Measurements from ENCODE around the gene CAPZB.

CAPZB gene

DNA sequence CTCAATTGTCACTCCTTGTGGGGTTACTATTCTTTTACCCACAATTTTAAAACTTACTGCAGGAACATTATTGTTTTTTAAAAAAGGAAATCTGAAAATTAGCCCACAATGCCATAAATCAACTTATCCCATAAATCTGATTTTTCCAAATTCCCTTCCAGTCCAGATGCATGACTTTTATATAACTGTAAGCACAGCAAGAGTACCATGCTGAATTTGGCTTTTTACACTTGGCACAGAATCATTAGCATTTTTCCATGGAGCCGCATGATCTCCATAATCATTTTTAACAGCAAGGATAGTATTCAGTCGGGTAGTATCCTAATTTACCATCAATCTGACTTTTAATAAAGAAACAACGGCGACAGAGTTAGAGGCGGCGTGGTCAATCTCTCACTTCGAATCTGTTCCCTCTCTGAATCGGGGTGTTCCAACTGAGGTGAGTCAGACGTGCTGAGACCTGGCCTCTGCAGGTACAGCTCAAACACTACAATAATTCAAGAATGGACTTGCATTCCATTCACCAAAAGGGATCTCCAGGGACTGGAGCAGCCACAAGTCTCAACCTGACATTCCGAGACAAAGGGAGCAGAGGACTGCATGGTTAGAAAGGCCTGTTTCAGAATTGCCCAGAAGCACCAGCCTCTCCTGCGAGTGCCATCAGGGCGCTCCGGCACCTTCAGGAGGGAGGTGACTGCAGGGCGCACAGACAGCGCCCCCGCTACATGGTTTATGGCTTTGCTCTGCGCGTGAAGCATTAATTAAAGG is 124.3 kb downstream of the CAPZB start:
- TF ChIP-seq SIN3A (IDR thresholded peaks at IDR 0.05; ENCODE audit: borderline replicate concordance, insufficient read depth, low read length) (no peak), TAF1 (IDR thresholded peaks at IDR 0.05; ENCODE audit: borderline replicate concordance, insufficient read depth, low read length) (no peak), POLR2AphosphoS5 (IDR thresholded peaks at IDR 0.05; ENCODE audit: low read depth, low read length) (no peak), FOXP2 (optimal IDR thresholded peaks at IDR 0.05; ENCODE audit: borderline replicate concordance, extremely low read depth, extremely low read length, insufficient read depth) (no peak)
- TF ChIP-seq, protein P1, sequence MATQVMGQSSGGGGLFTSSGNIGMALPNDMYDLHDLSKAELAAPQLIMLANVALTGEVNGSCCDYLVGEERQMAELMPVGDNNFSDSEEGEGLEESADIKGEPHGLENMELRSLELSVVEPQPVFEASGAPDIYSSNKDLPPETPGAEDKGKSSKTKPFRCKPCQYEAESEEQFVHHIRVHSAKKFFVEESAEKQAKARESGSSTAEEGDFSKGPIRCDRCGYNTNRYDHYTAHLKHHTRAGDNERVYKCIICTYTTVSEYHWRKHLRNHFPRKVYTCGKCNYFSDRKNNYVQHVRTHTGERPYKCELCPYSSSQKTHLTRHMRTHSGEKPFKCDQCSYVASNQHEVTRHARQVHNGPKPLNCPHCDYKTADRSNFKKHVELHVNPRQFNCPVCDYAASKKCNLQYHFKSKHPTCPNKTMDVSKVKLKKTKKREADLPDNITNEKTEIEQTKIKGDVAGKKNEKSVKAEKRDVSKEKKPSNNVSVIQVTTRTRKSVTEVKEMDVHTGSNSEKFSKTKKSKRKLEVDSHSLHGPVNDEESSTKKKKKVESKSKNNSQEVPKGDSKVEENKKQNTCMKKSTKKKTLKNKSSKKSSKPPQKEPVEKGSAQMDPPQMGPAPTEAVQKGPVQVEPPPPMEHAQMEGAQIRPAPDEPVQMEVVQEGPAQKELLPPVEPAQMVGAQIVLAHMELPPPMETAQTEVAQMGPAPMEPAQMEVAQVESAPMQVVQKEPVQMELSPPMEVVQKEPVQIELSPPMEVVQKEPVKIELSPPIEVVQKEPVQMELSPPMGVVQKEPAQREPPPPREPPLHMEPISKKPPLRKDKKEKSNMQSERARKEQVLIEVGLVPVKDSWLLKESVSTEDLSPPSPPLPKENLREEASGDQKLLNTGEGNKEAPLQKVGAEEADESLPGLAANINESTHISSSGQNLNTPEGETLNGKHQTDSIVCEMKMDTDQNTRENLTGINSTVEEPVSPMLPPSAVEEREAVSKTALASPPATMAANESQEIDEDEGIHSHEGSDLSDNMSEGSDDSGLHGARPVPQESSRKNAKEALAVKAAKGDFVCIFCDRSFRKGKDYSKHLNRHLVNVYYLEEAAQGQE (IDR thresholded peaks at IDR 0.05; ENCODE audit: insufficient read depth in 1 of 2, low read depth in 2 of 2, low read length in 2 of 2), result no peak

DNA sequence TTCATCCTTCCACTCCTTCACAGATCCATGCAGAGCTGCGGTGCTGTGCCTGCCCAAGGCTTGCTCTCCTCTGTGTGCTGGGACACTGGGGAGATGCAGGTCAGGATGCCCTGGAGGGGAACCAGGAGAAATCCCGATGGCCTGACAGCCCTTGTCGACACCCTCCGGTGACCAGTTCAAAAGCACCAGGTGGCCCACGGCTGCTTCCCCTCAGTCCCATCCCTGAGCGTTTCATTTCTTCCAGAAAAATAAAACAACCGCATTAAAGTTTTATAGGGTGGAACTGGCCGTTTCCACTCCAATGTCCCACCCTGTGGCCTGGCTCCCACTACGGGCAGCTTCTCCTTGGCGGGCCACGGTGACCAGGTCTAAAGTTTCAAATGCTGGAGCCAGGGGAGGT is 124.9 kb downstream of the CAPZB start:
- TF ChIP-seq TAF1 (IDR thresholded peaks at IDR 0.05; ENCODE audit: borderline replicate concordance, insufficient read depth, low read length) (no peak), SIN3A (IDR thresholded peaks at IDR 0.05; ENCODE audit: borderline replicate concordance, insufficient read depth, low read length) (no peak), POLR2AphosphoS5 (IDR thresholded peaks at IDR 0.05; ENCODE audit: low read depth, low read length) (no peak), FOXP2 (optimal IDR thresholded peaks at IDR 0.05; ENCODE audit: borderline replicate concordance, extremely low read depth, extremely low read length, insufficient read depth) (no peak)
- TF ChIP-seq, protein P1 (IDR thresholded peaks at IDR 0.05; ENCODE audit: insufficient read depth in 1 of 2, low read depth in 2 of 2, low read length in 2 of 2), result no peak

DNA sequence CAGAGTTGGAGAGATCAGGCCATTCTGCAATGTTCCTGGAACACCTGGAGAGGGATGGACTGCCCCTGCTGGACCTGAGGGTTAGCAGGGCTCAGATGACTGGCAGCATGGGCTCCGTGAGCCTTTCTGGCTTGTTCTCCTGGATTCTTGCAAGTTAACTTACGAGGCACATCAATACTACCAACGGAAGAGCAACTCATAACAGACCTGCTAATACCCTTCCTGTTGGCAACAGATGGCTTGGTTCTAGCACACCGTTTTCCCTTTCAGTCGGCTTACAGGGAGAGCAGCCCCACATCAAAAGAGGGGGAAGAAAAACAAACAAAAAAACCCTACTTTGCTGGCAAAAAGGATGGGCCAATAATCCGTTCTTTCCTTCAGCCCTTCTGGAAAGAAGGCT is 125.3 kb downstream of the CAPZB start:
- no peak for TF ChIP-seq TAF1 (IDR thresholded peaks at IDR 0.05; ENCODE audit: borderline replicate concordance, insufficient read depth, low read length)
- TF ChIP-seq FOXP2 (optimal IDR thresholded peaks at IDR 0.05; ENCODE audit: borderline replicate concordance, extremely low read depth, extremely low read length, insufficient read depth), result no peak
- no peak for TF ChIP-seq POLR2AphosphoS5 (IDR thresholded peaks at IDR 0.05; ENCODE audit: low read depth, low read length)

DNA sequence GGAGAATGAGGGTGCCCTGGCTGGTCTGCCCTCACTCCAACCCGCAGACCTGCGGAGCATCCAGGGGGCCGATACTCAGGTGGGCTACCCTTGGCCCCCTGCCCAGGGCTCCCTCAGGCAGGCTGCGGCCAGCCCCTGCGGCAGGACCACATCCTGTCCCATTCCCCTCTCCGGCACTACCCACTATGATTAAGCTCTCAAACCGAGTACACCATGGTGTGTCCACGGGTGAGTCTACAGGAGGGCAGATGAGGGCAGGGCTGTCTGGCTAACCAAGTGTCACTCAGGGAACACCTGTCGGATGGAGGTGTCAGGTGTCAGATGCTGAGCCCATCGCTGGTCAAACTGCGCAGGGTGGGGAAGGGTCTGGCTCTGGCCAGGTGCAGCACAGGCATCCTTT is 126.0 kb downstream of the CAPZB start:
- TF ChIP-seq FOXP2 (optimal IDR thresholded peaks at IDR 0.05; ENCODE audit: borderline replicate concordance, extremely low read depth, extremely low read length, insufficient read depth) (no peak), SIN3A (IDR thresholded peaks at IDR 0.05; ENCODE audit: borderline replicate concordance, insufficient read depth, low read length) (no peak), TAF1 (IDR thresholded peaks at IDR 0.05; ENCODE audit: borderline replicate concordance, insufficient read depth, low read length) (no peak), POLR2AphosphoS5 (IDR thresholded peaks at IDR 0.05; ENCODE audit: low read depth, low read length) (no peak)
- TF ChIP-seq, protein P1 (IDR thresholded peaks at IDR 0.05; ENCODE audit: insufficient read depth in 1 of 2, low read depth in 2 of 2, low read length in 2 of 2), result no peak

DNA sequence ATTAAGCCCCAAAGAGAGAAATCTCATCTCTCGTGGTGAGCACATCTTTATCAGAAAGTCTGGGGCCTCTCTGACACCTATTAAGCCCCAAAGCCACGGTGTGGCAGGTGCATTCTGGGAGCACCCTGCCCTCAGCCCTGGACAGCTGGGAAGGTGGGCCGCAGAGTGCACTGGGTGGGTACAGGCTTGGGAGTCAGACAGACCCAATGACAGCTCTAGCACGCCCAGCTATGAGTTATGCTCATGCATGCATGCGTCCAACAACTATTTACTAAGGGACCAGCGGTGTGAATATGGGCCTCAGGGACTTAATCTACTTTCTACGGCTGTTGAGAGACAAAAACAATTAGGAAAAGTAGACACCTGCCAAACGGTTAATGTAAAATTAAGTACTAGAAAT is 126.6 kb downstream of the CAPZB start:
- no peak for TF ChIP-seq TAF1 (IDR thresholded peaks at IDR 0.05; ENCODE audit: borderline replicate concordance, insufficient read depth, low read length)
- TF ChIP-seq FOXP2 (optimal IDR thresholded peaks at IDR 0.05; ENCODE audit: borderline replicate concordance, extremely low read depth, extremely low read length, insufficient read depth), result no peak
- TF ChIP-seq SIN3A (IDR thresholded peaks at IDR 0.05; ENCODE audit: borderline replicate concordance, insufficient read depth, low read length), result no peak
- no peak for TF ChIP-seq POLR2AphosphoS5 (IDR thresholded peaks at IDR 0.05; ENCODE audit: low read depth, low read length)
- TF ChIP-seq, protein P1 (IDR thresholded peaks at IDR 0.05; ENCODE audit: insufficient read depth in 1 of 2, low read depth in 2 of 2, low read length in 2 of 2), result no peak
